NOMO-1 treated with DMSO at 0.1 percent for 48 hours (cell line): ENCODE measurements around the gene CRNN.

Experiments
- DNase-seq: peaks from one replicate; lab custom pipeline; 2025; ENCODE audit not compliant: unreplicated experiment; lab: John Stamatoyannopoulos, UW

CRNN gene

GRCh38 chr1:152426731-152427130, 12.7 kb upstream of the CRNN start:
- no peak for DNase-seq

GRCh38 chr1:152419917-152420316, 5.9 kb upstream of the CRNN start:
- DNase-seq, result no peak

- no peak for DNase-seq
Observed at GRCh38 chr1:152415454-152416227, 1.6 kb upstream of the CRNN start.

- DNase-seq, result no peak
Observed at GRCh38 chr1:152412756-152413155, 1.3 kb downstream of the CRNN start.

- no peak for DNase-seq
Observed at GRCh38 chr1:152411134-152411533, 2.9 kb downstream of the CRNN start.

GRCh38 chr1:152410599-152410998, 3.5 kb downstream of the CRNN start:
- DNase-seq, result no peak

GRCh38 chr1:152410028-152410427, 4.0 kb downstream of the CRNN start:
- DNase-seq, result no peak

- no peak for DNase-seq
Observed at GRCh38 chr1:152408664-152409063, 5.4 kb downstream of the CRNN start.

- no peak for DNase-seq
Observed at GRCh38 chr1:152398812-152399698, 15.0 kb downstream of the CRNN start.

GRCh38 chr1:152397474-152397873, 16.6 kb downstream of the CRNN start:
- DNase-seq, result no peak

- DNase-seq, result no peak
Observed at GRCh38 chr1:152394151-152394550, 19.9 kb downstream of the CRNN start.

GRCh38 chr1:152392909-152393308, 21.2 kb downstream of the CRNN start:
- no peak for DNase-seq

GRCh38 chr1:152388889-152389288, 25.2 kb downstream of the CRNN start:
- no peak for DNase-seq

GRCh38 chr1:152386940-152387339, 27.1 kb downstream of the CRNN start:
- no peak for DNase-seq

- no peak for DNase-seq
Observed at GRCh38 chr1:152380932-152381331, 33.1 kb downstream of the CRNN start.

GRCh38 chr1:152374451-152374850, 39.6 kb downstream of the CRNN start:
- no peak for DNase-seq

GRCh38 chr1:152372672-152373071, 41.4 kb downstream of the CRNN start:
- no peak for DNase-seq

- no peak for DNase-seq
Observed at GRCh38 chr1:152367436-152367835, 46.6 kb downstream of the CRNN start.

- no peak for DNase-seq
Observed at GRCh38 chr1:152359906-152360305, 54.2 kb downstream of the CRNN start, which contains the start of gene FLG2. TSS of gene FLG2 (minus strand) at chr1:152360006. CDS start at chr1:152358884, 1,122 bp downstream.
